ENCODE results near the gene LRRC37A3.
A peak's percentile ranks its signal among the peaks of the same experiment; 100 is the strongest.
"Not testable (repeated sequence)": the region's sequence is repeated elsewhere in the genome, so short reads cannot be mapped to it uniquely, and the experiment has no call there.

LRRC37A3 gene

GRCh38 chr17:64847504-64848466, 71.5 kb downstream of the LRRC37A3 start:
- in situ Hi-C loops (cut with MboI; ENCODE audit: low pct_unique_long_range_greater_than_20kb, low sequenced_read_pairs, unreplicated experiment) = not testable (repeated sequence)
- DNase-seq (ENCODE audit: low spot score) = peak; percentile 34
- peak; percentile 69 for TF ChIP-seq CTCF (IDR thresholded peaks at IDR 0.05; ENCODE audit: extremely low read depth, insufficient read depth, missing control alignments)

DNA sequence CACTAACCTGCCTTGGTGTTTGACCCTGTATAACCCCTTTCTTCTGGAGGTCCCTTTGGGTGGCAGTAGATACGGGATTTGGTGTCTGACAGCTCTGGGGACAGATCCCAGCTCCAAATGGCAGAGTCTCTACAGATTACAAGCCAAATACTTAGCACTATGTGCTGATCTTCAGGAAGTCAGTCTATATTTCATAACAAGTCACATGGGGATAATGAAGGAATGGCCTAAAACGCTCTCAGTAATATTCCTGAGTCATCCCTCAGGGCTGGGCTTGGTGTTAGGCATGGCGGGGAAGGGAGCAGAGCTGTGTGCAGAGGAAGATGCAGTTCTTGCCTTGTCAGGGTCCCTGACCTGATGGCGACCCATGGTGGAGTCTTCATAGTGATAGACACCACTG, 72.4 kb downstream of the LRRC37A3 start:
- DNase-seq (ENCODE audit: low spot score); in situ Hi-C loops (cut with MboI; ENCODE audit: low pct_unique_long_range_greater_than_20kb, low sequenced_read_pairs, unreplicated experiment): not testable (repeated sequence)

DNA sequence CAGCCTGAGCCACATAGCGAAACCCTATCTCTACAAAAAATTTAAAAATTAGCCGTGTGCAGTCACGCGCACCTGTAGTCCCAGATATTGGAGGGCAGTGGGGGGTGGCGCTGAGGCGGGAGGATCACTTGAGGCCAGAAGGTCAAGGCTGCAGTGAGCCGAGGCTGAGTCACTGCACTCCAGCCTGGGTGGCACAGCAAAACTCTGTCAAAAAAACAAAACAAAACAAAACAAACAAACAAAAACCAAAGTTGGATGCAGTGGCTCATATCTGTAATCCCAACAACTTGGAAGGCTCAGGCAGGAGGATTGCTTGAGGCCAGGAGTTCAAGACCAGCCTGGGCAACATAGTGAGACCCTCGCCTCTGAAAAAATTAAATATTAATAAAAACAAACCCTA, 75.4 kb downstream of the LRRC37A3 start:
- DNase-seq (ENCODE audit: low spot score); in situ Hi-C loops (cut with MboI; ENCODE audit: low pct_unique_long_range_greater_than_20kb, low sequenced_read_pairs, unreplicated experiment): not testable (repeated sequence)

GRCh38 chr17:64842900-64843299, 76.4 kb downstream of the LRRC37A3 start:
- in situ Hi-C loops (cut with MboI; ENCODE audit: low pct_unique_long_range_greater_than_20kb, low sequenced_read_pairs, unreplicated experiment) = not testable (repeated sequence)

DNA sequence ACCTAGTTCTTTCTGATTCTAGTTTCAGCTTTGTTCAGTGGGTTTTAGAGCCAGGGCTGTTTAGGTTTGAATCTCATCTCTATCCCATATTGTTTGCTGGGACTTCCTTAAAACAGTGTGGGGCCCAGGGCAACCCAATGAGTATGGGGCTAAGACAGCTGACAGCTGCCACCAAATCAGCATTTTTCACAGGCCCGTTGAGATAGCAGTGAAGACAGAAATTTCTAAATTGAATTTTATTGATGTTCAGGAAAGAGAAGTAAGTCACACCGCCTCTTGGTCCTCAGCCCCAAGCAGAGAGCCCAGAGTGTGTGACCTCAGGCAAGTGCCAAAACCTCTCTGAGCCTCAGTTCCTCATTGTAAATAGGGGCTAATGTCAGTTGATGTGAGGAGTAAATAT, 78.3 kb downstream of the LRRC37A3 start:
- DNase-seq (ENCODE audit: low spot score); in situ Hi-C loops (cut with MboI; ENCODE audit: low pct_unique_long_range_greater_than_20kb, low sequenced_read_pairs, unreplicated experiment): not testable (repeated sequence)

More at GRCh38 chr17:64842900-64843299, 76.4 kb downstream of the LRRC37A3 start:
- DNase-seq (ENCODE audit: low spot score) = not testable (repeated sequence)

DNA sequence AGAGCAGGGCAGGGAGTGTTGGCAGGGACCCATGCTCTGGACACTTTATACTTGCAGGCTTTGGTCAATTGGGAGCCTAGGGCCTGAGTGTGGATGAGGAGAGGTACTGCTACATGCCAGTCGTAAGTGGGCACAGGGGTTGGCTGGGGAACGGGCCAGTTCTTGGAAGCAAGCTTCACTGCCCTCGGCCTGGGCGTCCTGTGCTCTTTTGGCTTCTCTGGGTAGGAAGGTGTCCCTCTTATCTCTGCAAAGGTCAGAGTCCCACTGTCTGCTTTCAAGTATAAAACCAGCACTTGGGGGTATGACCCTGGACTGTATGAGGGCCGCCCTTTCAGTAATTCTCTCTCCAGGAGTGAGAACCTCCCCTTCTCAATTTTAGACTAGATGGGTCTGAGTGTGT, 80.8 kb downstream of the LRRC37A3 start:
- in situ Hi-C loops (cut with MboI; ENCODE audit: low pct_unique_long_range_greater_than_20kb, low sequenced_read_pairs, unreplicated experiment); DNase-seq (ENCODE audit: low spot score): not testable (repeated sequence)

- in situ Hi-C loops (cut with MboI; ENCODE audit: low pct_unique_long_range_greater_than_20kb, low sequenced_read_pairs, unreplicated experiment) = not testable (repeated sequence)
- peak; percentile 87 for DNase-seq (ENCODE audit: low spot score)
These were observed 82.1 kb downstream of the LRRC37A3 start for GRCh38 chr17:64837018-64837761.

DNA sequence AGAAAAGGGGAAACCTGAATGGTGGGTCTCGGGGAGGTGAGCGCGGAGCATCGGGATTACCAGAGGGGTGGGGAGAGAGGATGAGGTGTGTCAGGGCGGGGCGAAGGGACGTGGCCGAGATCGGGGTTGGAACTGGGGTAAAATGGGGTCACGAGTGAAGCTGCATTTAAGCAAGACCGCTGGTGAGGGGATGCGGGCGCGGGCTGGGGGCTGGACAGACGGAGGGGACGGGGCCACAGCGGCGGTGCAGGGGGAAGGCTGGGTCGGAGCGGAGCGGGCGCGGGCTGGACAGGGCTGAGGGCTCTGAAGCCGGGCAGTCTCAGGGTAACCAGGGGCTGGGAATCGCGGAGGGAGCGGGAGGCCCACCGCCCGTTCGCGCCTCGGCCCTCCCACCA, 82.7 kb downstream of the LRRC37A3 start:
- peak; percentile 9 for DNase-seq (ENCODE audit: low spot score)
- in situ Hi-C loops (cut with MboI; ENCODE audit: low pct_unique_long_range_greater_than_20kb, low sequenced_read_pairs, unreplicated experiment) = not testable (repeated sequence)

DNA sequence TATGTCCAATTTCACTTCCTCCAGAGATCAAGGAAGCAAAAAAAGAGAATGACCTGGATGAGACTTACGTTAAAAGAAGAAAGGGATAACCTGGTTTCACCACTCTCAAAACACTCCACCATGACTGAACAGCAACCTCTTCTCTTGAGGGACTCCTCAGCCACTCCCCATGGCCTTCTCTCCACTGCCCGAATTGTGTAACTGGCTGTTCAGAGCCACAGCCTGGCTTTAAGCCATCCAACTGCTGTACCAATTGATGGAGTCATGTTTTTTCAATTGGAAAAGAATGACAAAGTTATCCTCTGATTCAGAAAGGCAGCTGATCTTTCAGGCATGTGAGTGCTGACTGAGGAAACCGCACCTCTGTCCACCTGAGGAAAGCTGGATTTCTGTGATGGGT, 85.2 kb downstream of the LRRC37A3 start:
- DNase-seq (ENCODE audit: low spot score); in situ Hi-C loops (cut with MboI; ENCODE audit: low pct_unique_long_range_greater_than_20kb, low sequenced_read_pairs, unreplicated experiment): not testable (repeated sequence)

- in situ Hi-C loops (cut with MboI; ENCODE audit: low pct_unique_long_range_greater_than_20kb, low sequenced_read_pairs, unreplicated experiment); DNase-seq (ENCODE audit: low spot score): not testable (repeated sequence)
These were observed 88.6 kb downstream of the LRRC37A3 start for GRCh38 chr17:64830631-64831040.

- DNase-seq (ENCODE audit: low spot score); in situ Hi-C loops (cut with MboI; ENCODE audit: low pct_unique_long_range_greater_than_20kb, low sequenced_read_pairs, unreplicated experiment): not testable (repeated sequence)
These were observed 89.3 kb downstream of the LRRC37A3 start for GRCh38 chr17:64829824-64830630.

- in situ Hi-C loops (cut with MboI; ENCODE audit: low pct_unique_long_range_greater_than_20kb, low sequenced_read_pairs, unreplicated experiment); DNase-seq (ENCODE audit: low spot score): not testable (repeated sequence)
These were observed 90.2 kb downstream of the LRRC37A3 start for GRCh38 chr17:64829068-64829467.

- DNase-seq (ENCODE audit: low spot score); in situ Hi-C loops (cut with MboI; ENCODE audit: low pct_unique_long_range_greater_than_20kb, low sequenced_read_pairs, unreplicated experiment): not testable (repeated sequence)
These were observed 100.4 kb downstream of the LRRC37A3 start for GRCh38 chr17:64818904-64819303.

DNA sequence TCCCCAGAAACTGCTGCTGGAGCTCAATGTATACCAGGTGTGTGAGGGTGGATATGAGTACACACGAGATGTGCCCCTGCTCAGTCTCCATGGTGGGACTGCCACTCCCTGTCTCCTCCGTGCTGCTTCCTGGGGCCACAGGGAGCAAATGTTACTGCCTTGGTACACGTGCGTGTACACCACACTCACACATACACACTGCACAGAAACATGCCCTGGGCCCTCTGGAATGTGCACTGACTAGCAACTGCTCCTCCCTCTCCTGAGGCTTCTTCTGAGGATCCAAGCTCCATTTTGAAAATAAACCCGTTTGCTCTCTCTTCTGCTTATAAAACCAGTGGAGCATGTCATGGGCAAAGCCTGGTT, 103.5 kb downstream of the LRRC37A3 start:
- DNase-seq (ENCODE audit: low spot score); in situ Hi-C loops (cut with MboI; ENCODE audit: low pct_unique_long_range_greater_than_20kb, low sequenced_read_pairs, unreplicated experiment): not testable (repeated sequence)

DNA sequence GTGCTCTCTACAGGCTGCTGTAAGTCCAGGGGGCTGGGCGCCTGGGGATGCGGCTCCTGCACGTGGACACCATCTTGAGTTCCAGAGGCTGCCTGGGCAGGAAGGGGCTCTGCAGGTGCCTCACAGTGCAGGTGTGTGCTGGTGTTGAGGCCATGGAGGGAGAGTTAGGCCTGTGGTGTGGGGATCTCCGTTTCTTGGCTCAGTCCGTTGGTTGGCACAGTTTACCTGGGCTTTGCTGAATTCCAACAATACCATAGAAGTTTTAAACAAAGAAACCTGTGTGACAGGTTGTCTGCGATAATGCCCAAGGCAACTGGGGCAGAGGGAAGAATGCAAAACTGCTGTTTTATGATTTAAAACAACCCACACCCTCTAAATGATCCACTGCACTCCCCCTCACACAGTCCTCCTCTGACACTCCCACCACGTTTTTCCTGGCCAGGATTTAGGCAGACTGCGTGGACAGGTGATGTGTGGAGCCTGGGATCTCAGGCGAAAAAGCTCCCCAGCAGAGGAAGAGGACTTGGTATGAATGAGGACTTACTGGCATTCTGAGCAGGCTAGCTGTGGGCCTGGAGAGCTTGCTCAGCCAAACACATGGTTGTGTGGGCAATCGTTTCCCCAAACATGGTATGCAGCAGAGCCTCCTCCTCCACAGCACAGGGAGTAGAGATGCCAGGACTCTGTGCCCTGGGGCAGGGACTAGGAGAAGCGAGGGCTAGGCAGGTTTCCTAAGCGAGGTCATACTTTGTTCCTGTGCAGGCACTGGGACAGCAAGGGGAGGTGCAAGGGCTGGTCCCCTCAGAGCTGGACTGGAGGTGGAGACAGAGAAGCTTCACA, 104.1 kb downstream of the LRRC37A3 start:
- in situ Hi-C loops (cut with MboI; ENCODE audit: low pct_unique_long_range_greater_than_20kb, low sequenced_read_pairs, unreplicated experiment); DNase-seq (ENCODE audit: low spot score): not testable (repeated sequence)

Data from GM13977 (cell line).